ENCODE data around the gene DOCK10.
A peak's percentile ranks its signal among the peaks of the same experiment; 100 is the strongest.
"Not testable (repeated sequence)": the region's sequence is repeated elsewhere in the genome, so short reads cannot be mapped to it uniquely, and the experiment has no call there.

DOCK10 gene

DNA sequence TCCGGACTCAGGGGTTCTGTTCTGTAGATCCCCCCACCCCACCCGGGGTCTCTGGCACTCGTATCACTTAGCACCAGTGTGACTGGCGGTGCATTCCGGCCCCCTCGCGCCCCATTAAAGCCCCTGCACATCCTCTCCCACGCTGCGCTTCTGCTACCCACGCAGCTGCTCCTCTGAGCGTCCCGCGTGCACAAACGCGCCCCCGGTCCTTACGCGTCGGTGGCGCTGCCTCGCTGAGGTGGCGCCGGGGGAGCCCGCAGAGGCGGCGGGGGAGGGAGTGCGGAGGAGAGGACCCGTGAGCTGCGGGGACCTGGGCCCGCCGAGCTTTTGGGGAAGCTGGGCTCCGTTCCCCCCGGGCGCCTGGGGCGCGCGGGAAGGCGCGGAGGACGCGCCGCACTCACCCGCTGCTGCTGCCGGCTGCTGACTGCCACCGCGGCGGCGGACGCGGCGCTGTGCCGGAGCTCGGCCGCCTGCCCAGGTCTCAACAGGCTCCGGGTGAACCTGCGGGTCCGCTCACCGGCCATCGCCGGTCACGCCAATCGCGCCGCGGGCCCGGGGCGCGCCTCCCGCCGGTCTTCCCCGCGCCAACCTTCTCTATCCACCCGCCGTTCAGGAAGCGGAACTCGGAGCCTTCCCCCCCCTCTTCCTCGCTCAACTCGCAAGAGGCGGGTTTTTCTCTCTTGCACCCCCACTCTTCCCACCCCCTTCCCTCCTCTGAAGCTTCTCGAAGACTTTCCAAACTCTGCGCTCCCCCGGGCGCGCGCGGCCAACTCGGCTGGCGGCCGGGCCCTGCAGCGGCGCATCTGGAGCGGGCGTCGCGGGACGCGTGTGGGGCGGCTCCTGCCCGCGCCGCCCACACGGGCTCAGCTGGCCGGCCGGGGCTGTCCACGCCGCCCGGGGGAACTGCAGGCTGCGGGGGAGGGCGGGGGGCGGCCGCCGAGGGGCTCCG is at the start of gene DOCK10:
DOCK10 (minus strand) TSS at position 618 of the 949 bp plus-strand sequence; CDS start at position 524, 94 bp downstream.
- DNase-seq (ENCODE audit: low spot score) = peak; percentile 71

DNA sequence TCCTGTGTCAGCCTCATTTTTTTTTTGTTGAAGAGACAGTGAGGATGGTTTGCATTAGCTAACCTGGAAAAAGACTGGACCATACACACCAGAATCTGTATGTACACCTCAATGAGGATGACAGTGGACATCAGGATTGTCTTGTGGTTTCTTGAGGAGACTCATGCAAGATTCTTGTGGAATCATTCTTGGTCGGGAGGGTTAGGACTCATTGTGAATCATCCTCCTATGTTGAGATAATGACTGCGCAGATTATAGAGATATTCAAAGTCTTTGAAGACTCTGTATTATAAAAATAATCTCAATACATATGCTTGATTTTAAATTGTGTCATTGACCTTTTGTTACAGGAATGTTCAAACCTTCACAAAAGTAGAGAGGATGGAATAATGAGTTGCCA is 49.1 kb upstream of the DOCK10 start:
- no peak for DNase-seq (ENCODE audit: low spot score)

DNA sequence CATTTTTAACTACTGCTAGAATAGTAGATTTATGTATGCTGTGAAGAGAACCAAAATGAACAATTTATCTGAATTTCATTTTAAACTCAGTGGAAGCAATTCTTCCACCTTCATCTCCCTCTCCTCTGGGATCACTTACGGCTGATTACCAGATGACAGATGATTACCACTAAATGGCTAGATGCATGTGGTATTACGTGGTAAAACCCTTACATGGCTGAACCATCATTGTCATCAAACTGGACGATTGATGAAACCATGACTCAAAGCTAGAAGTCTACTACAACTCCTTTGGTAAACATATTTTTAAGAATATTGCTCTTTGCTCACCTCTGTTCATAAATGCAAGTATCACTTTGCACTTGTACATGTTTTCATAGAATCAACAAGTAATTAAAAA is 48.5 kb upstream of the DOCK10 start:
- DNase-seq (ENCODE audit: low spot score) = no peak

DNA sequence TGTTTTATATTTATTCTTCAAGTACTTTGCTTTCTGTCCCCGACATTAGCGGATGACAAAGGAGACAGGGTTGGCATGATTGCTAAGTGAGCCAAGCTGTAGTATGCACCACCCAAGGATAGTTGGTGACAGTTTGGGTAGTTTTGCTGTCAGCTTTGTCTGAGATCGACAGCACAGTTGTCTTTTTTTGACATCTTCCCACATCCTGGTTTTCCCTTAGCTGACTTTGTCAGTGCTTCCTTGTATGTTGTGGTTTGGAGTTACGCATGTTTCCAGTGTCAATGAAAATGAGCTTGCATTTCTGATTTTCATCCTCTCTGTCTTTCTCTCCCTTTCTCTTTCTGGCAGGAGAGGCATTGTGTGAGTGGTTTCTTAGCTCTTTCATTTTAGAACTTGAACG is 44.6 kb upstream of the DOCK10 start:
- DNase-seq (ENCODE audit: low spot score) = no peak

DNA sequence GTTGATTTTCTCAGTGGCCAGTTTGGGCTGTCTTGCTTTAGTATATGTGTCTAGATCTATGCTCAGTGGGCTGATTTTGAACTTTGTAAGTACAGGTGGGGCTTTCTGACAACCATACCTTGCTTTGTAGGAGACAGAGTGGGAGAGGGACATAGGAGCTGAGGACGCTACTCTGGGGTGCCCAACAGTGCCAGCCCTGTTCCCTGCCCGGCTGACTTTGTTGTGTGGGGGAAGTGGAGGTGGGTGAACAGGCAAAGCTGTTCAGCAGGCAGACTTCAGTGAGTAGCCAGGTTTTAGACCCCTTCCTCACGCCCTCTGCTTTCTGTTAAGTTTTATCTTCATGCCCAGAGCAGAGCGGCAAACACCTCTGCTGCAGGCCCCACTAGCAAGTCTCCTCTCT is 44.2 kb upstream of the DOCK10 start:
- DNase-seq (ENCODE audit: low spot score) = no peak

DNA sequence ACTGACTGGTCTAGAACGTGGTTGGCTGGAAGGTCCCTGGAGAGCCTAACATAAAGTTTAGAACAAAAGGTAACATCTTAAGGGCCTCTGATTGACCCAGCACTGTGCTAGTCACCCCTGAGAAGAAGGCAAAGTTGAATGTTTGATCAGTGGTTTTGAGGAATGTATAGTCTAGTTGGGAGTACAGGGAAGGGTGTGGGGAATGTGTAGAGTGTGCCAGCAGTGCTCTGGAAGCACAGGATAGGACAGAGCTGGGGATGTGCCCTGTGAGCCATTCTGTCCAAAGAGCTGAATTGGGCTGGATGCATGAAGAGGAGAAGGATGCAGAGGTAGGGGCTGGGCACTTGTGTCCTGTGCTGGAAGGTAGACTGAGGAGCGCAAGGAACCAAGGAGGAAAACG is 41.0 kb upstream of the DOCK10 start:
- no peak for DNase-seq (ENCODE audit: low spot score)

DNA sequence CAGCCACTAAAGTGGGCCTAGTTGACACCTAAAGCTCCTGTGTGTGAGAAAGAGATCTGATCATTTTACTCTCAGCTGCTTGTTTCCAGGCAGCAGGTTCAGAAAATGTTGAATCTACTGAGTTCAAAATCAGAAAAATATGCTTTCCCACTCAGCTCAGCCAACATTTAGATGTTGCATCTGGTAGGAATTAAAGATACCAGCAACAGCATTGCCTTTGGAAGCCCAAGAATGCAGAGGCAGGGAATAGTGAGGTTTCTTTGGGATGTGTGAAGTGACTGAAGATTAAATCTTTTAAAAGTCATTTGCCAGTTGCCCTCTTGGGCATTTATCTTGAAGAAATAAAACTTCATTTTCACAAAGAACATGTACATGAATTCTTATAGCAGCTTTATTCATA is 33.9 kb upstream of the DOCK10 start:
- DNase-seq (ENCODE audit: low spot score) = no peak

DNA sequence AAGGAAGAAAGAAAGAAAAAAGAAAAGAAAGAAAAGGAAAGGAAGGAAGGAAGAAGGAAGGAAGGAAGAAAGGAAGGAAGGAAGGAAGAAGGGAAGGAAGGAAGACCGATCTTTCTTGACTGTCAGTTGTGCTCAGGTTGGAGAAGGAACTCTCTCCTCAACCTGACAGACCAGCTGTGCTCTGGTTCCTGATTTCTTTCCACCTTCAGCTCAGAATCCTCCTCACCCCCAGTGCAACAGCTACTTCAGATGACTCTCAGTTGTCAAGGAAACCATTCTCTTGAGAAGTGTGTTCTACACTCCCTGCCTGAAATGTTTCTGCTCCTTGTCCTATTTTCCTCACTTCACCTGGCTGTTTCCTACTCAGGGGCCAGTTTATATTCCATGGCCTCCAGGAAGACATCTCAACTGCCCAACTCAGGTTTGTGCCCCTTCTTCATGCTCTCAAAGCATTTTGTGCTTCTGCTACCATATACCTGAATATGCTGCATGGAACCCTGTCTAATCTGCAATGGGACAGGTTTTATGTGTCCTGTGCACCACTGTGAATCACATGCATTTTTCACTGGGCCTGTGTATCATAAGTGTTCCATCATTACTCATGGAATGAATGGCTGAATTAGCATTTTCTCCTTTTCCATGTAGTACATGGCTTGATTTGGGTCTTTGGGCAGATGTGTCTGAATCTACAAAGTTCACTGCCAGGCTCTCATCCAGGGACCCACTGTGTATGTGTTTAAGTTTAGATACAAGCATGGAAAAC is 32.8 kb upstream of the DOCK10 start:
- peak; percentile 22 for DNase-seq (ENCODE audit: low spot score)

DNA sequence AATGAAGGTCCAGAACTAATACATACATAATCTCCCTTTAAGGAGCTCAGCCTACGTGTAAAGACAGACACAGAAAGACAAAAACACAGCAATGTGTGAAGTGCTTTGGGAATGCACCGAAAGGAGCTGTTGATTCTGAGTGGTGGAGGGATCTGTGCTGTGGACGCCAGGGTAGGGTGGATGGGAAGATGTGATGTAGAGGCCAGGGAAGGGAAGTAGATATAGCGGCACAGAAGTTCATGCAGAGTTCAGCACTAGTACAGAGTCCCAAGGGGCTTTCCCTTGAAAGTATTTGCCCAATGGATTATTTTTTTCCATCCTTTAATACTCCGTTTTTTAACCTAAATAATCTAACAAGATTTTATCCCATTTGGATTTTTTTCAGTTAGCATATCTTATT is 32.1 kb upstream of the DOCK10 start:
- no peak for DNase-seq (ENCODE audit: low spot score)

DNA sequence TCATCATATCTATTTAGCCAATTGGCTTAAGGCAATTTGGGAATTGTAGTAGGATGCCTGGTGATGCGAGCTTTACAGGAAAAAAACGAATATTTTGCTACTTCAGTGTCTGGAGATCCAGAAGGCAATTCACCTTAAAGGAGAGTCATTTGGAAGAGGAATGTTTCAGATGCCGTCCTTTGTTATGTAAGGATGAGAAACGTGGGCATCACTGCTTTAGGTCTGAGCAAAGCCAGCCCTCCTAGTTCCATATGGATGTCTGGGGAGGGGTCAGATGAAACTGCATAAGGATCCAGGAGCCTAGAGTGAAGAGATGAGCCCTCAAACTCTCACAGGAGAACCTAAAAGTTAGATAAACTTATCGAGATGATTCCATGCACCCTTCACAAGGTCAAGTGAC is 30.9 kb upstream of the DOCK10 start:
- no peak for DNase-seq (ENCODE audit: low spot score)

DNA sequence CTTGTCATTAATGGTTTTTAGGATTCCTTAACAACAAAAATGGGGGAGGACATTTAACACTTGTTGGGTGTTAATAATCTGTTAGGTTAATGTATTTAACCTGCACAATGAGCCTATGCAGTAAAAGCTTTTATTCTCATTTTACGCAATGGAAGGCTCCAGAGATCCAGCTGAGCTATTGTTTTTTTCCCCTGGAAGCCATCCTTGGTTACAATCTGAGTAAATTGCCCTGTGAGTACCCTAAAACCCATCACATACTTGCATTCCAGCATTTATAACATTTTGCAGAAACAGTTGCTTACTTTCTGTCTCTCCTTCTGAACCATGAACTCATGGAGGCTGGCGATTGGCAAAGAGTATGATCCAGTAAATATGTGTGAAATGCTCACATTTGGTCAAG is 30.2 kb upstream of the DOCK10 start:
- DNase-seq (ENCODE audit: low spot score) = no peak

DNA sequence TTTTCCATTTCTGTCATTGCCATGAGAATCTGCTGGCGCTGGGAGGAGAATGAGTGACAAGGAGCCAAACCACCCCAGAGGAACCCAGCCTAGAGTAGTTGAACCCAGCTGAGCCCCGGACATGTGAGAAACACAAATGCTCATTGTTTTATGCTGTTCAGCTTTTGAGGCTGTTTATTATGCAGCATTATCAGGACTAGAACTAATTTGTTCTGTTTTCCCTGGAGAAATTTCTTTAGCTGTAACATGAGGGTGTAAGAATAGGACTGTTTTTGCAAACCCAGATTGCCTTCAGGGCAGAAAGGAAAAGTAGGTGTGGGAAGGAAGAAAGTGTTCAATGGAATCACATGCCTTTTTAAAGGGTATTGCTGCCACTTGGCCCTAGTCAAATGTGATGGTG is 28.5 kb upstream of the DOCK10 start:
- peak; percentile 92 for DNase-seq (ENCODE audit: low spot score)

DNA sequence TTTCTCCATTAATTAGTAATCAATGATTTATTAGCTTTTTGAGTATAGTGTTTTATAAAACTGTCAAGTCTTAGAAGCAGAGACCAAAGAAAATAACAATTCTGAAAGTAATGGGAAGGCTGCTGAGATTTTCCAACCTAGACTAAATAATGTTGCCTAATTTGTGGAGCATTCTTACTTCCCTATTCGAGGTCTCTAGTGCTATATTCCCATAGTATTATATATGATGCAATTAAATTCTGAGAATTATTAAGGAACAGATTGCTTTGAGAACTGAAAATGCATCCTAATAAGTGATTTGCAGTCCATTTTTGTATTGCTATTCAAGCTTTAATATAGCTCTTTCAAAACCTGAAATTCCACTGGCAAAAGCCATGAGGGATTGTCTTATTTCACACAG is 27.7 kb upstream of the DOCK10 start:
- no peak for DNase-seq (ENCODE audit: low spot score)

DNA sequence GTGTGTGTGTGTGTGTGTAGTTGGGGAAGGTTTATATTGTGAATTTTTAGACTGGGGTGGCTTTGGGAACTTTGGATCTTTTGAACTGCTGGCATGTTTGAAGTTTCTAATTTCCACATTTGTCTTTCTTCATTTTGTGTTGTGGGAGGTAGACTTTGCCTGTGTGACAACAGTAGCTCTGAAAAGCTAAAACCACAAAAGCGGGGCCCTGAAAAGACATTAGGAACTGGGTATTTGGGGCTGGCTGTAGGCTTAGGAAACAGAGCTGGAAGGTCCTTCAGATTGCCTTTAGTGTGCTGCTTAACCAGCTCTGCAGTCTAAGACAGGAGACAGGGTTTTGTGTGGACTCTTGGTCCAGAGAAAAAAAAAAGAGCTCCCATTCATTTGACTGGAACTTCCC is 27.2 kb upstream of the DOCK10 start:
- DNase-seq (ENCODE audit: low spot score) = no peak

DNA sequence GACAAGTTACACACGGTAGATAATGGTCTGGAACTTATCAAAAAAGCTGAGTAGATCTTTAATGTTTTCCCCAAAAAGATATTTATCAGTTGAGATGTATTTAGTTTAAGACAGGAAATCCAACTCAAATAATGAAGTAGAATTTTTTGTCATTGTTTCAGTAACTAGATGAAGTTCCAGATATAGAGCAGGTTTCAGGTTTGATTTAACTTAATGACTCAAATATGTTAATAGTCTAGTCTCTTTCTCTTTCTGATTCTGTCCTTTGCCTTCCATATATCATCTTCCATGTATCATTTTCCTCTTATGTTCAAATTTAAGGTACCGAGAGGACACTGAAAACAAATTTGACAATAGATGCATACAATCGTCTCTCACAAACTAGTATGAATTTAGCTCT is 23.6 kb upstream of the DOCK10 start:
- DNase-seq (ENCODE audit: low spot score) = no peak

DNA sequence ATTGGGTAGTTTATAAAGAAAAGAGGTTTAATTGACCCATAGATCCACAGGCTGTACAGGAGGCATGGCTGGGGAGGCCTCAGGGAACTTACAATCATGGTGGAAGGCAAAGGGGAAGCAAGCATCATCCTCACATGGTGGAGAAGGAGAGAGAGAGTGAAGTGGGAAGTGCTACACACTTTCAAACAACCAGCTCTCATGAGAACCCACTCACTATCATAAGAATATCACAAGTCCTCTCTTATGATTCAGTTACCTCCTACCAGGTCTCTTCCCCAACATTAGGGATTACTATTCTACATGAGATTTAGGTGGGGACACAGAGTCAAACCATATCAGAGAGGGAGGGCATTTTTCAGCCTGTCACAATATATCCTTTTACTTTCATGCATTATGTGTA is 22.7 kb upstream of the DOCK10 start:
- no peak for DNase-seq (ENCODE audit: low spot score)

DNA sequence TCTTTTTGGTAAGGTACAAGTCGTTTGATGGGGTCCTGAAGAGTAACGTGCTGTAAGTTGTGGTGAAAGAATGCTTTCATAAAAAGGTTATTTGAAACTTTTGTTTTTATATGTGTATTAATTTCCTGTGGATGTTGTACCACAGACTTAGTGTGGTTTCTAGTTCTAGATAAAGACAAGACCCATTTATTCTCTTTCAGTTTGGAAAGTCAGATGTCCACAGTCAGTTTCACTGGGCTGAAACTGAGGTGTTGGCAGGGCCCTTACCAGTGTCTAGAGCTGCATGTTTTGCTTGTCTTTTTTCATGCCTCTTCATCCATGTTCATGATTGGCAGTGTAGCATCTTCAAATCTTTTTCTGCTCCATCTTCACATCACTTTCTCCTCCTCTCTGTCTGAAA is 22.1 kb upstream of the DOCK10 start:
- DNase-seq (ENCODE audit: low spot score) = no peak

DNA sequence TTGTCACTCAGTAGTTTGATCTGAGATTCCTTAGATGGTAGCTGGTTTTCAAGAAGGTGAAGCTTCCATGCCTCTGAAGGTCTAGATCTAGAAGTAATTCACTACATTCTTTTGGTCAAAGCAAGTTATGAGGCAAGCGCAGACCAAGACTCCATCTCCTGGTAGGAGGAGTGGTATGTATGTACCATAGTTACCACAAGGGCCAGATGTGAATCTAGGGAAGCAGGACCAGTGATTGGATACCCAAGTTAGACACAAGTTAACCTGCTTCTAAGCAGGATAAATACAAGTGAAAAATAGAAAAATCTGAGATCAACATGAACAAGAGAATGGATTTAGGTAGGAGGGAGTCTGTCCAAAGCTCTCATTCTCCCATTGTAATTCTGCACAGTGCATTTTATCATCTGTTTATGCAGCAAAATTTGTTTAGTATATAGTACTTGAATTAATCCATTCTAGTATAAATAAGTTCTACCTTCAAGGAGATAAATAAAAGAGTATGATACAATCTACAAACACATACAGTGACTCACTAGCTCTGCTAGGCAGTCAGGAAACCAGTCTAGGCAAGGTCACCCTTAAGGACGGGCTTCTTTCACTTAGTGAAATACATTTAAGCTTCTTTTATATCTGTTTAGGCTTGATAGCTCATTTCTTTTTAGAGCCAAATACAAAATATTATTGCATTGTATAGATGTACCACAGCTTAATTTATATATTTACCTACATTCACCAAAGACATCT is 14.2 kb upstream of the DOCK10 start:
- no peak for DNase-seq (ENCODE audit: low spot score)

DNA sequence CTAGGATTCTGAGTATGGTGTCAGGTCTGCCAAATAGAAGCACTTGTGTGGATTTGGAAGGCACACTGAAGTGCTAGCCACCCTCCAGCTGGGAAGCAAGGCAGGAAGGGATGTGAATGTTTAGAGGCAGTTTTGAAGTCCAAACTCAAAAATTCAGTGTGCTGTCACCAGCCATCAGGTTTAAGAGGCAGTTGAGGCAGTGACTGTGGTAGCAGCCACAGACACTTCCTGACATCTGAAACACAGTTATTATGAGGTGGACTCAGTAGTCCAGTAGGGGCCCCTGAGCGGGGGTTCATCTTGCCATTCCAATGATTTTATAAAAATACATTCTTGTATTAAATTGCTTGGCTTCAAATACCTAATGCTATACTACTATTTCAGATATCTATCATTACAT is 13.4 kb upstream of the DOCK10 start:
- DNase-seq (ENCODE audit: low spot score) = no peak

DNA sequence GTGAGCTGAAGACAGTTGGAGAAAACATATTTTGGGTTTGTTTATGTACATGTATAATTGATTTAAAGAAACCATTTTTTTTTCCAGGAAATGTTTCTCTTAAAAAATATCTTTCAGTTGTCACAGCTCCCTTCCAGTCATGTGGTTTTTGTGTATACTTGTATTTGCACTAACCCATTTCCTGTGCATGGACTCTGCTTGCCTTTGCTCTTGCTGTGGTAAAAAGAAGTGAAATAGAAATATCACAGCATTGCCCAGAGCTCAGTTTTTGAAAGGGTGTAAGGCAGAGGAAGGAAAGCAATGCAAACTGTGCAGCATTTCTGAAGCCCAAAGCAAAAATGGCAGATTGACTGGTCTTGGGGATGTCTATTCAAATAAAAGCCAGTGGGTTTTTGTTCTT is 10.4 kb upstream of the DOCK10 start:
- DNase-seq (ENCODE audit: low spot score) = no peak

DNA sequence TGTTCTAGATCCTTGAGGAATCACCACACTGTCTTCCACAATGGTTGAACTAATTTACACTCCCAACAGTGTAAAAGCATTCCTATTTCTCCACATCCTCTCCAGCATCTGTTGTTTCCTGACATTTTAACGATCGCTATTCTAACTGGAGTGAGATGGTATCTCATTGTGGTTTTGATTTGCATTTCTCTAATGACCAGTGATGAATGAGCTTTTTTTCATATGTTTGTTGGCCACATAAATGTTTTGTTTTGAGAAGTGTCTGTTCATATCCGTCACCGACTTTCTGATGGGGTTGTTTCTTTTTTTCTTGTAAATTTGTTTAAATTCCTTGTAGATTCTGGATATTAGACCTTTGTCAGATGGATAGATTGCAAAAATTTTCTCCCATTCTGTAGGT is 5.2 kb upstream of the DOCK10 start:
- not testable (repeated sequence) for DNase-seq (ENCODE audit: low spot score)

DNA sequence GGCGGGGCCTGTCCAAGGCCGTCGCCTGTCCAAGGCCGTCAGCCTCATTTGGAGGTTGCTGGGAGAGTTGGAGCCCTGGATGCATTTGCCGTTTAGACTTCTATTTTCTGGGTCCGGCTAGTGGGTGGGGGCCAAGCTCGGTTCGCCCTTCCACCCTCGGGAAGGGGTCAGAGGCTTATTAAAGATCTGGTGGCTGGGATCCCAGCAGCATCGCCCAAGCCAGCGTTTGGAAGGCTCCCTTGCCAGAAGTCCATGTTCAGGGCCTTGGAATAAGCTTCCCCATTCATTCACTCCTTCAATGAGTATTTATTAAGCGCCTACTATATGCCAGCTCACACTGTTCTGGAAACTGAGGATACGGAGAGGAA is 516 bp upstream of the DOCK10 start:
- no peak for DNase-seq (ENCODE audit: low spot score)

Measured in putamen (tissue), 1 donor.